Thyroid gland (tissue), 4 donors: ENCODE measurements around the gene OR2H2. TPM values are rescaled to one million over a fixed set of nuclear protein-coding genes. Genes with fewer than 3 reads are reported as not detected.

ENCODE experiments used
- DNase-seq, 2 donors: peaks; one replicate each; pipeline ENCODE4 v3.0.0-alpha.2; 2019
- H3K27ac ChIP-seq, 3 donors: fragments of 200-600 bp; sonication (generic); 1 replicate in 2 of 3; 2 replicates in 1 of 3; pipeline ENCODE4 v1.5.1; 2016 to 2019; ENCODE audit warnings: mild to moderate bottlenecking in 1 of 3, moderate library complexity in 1 of 3
- H3K27me3 ChIP-seq: fragments of 200-600 bp; sonication (generic); one replicate; pipeline ENCODE4 v1.5.1; 2019
- H3K36me3 ChIP-seq, 2 donors: fragments of 200-600 bp; sonication (generic); one replicate each; pipeline ENCODE4 v1.5.1; 2016 to 2019
- H3K4me1 ChIP-seq, 2 donors: fragments of 200-600 bp; sonication (generic); one replicate each; pipeline ENCODE4 v1.5.1; 2017 to 2019
- H3K4me3 ChIP-seq, 3 donors: fragments of 200-600 bp; sonication (generic); replicated peaks in 1 of 3; 1 replicate in 2 of 3; 2 replicates in 1 of 3; pipeline ENCODE4 v1.5.1; 2016; ENCODE audit warnings: mild to moderate bottlenecking in 1 of 3
- H3K9me3 ChIP-seq: fragments of 200-600 bp; sonication (generic); one replicate; pipeline ENCODE4 v1.5.1; 2017
- POLR2A ChIP-seq, 2 donors: fragments of 450-650 bp; IDR thresholded peaks; one replicate each; pipeline ENCODE4 v1.6.1; 2017; ENCODE audit warnings: antibody characterized with exemption in 2 of 2, mild to moderate bottlenecking in 2 of 2, moderate library complexity in 1 of 2
- WGBS, 2 donors: methylation state at CpG; one replicate each; pipeline ENCODE4 v1.1.5; 2017; 5-methylcytosine and 5-hydroxymethylcytosine counted together
- intact Hi-C: fragments of 100-400 bp; cut with DNase I; formaldehyde crosslinking; loops from one replicate; pipeline ENCODE4 v1.15.1; 2023
- total RNA-seq, 4 donors: library from RNA; depleted of rRNA; stranded (reverse); fragments of >200 nt; gene quantifications; one replicate each; pipeline ENCODE4 v1.2.3, GENCODE V29; 2016
- TF ChIP-seq, protein P1 (sequence below), 6 experiments: fragments of 200-600 bp in 3 of 6; fragments of 450-650 bp in 3 of 6; sonication (generic) in 3 of 6; IDR thresholded peaks; one replicate each; pipeline ENCODE4 v1.5.1; 2016 to 2019; ENCODE audit warnings: antibody characterized with exemption in 6 of 6, mild to moderate bottlenecking in 2 of 6, inconsistent platforms in 1 of 6, moderate library complexity in 1 of 6

The OR2H2 gene
- total RNA-seq, 4 donors from 2014 or later = not detected

- TF ChIP-seq, protein P1, sequence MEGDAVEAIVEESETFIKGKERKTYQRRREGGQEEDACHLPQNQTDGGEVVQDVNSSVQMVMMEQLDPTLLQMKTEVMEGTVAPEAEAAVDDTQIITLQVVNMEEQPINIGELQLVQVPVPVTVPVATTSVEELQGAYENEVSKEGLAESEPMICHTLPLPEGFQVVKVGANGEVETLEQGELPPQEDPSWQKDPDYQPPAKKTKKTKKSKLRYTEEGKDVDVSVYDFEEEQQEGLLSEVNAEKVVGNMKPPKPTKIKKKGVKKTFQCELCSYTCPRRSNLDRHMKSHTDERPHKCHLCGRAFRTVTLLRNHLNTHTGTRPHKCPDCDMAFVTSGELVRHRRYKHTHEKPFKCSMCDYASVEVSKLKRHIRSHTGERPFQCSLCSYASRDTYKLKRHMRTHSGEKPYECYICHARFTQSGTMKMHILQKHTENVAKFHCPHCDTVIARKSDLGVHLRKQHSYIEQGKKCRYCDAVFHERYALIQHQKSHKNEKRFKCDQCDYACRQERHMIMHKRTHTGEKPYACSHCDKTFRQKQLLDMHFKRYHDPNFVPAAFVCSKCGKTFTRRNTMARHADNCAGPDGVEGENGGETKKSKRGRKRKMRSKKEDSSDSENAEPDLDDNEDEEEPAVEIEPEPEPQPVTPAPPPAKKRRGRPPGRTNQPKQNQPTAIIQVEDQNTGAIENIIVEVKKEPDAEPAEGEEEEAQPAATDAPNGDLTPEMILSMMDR (IDR thresholded peaks at IDR 0.05) = no peak
- no peak for TF ChIP-seq POLR2A (IDR thresholded peaks at IDR 0.05)
- Histone ChIP-seq H3K9me3 (no peaks in the 10 kb centered on the region), H3K36me3 (no peaks in the 10 kb centered on the region), H3K27ac (no peak overlapping the region), H3K27me3 (no peaks in the 10 kb centered on the region), H3K4me3 (no peak overlapping the region), H3K4me1 (peaks cover 0 to 6% of the 10 kb centered on the region in 2 donors)
- 76 to 82% methylated on average over 2 of the region's 2 CpGs for WGBS, 2 donors
- no peak for DNase-seq
- intact Hi-C loops = no loop called here
Measured at GRCh38 chr6:29591677-29592076, 6.8 kb downstream of the OR2H2 start.

DNA sequence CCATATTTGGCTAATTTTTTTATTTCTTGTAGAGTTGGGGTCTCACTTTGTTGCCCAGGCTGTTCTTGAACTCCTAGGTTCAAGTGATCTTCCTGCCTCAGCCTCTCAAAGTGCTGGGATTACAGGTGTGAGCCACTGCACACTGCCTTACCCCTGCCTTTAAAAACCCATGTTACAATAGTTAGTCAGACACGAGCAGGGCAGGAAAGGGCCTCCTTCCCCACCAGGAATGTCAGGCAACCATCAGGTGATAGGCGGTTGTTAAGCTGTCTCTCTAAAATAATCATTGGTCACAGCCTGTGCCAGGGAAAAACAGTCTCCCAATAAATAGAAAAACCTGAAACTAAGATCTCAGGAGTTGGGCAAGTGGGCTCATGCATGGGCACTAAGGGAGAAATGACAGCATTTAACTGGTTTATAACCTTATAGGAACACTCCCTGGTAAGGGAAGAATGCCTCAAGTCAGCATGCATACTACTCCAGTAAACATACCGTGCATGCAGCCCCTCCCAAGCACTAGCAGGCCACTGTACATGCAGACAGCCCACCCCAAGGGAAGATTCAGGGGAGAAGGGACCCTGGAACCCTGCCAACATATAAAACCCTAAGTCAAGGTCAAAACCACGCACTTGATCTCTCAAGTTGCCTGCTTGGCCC is 8.4 kb downstream of the OR2H2 start:
- Histone ChIP-seq H3K27me3 (no peaks in the 10 kb centered on the region), H3K9me3 (no peaks in the 10 kb centered on the region), H3K4me1 (peaks cover 0 to 6% of the 10 kb centered on the region in 2 donors), H3K4me3 (no peak overlapping the region), H3K36me3 (no peaks in the 10 kb centered on the region), H3K27ac (no peak overlapping the region)
- DNase-seq = no peak
- no peak for TF ChIP-seq POLR2A (IDR thresholded peaks at IDR 0.05)
- TF ChIP-seq, protein P1 (IDR thresholded peaks at IDR 0.05) = no peak
- 25% methylated on average over 3 to 4 of the region's 4 CpGs for WGBS, 2 donors
- intact Hi-C loops = no loop called here

DNA sequence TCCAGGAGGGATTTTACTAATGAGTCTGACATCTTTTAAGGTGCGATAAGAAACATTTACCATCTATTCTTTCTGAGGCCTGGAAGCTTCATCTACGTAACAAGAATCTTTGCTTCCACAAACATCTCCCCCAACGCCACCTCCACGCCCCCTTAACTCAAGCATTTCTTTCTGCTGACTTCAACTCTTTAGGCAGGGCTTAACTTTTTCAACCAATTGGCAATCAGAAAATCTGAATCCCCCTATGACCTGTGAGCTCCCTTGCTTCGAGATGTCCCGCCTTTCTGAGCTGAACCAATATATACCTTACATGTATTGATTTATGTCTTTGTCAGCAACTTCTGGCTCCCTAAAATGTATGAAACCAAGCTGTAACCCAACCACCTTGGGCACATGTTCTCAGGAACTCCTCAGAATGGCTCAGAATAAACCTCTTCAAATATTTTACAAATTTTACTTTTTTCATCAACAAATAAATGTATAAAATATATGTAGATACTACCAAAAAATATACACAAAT is 11.5 kb downstream of the OR2H2 start:
- no peak for DNase-seq
- Histone ChIP-seq H3K9me3 (no peaks in the 10 kb centered on the region), H3K4me1 (peaks cover 0 to 6% of the 10 kb centered on the region in 2 donors), H3K27me3 (no peaks in the 10 kb centered on the region), H3K27ac (no peak overlapping the region), H3K36me3 (no peaks in the 10 kb centered on the region), H3K4me3 (no peak overlapping the region)
- TF ChIP-seq POLR2A (IDR thresholded peaks at IDR 0.05) = no peak
- TF ChIP-seq, protein P1 (IDR thresholded peaks at IDR 0.05) = no peak
- intact Hi-C loops = no loop called here
- 86% methylated on average over 6 of the region's 6 CpGs for WGBS, 2 donors

DNA sequence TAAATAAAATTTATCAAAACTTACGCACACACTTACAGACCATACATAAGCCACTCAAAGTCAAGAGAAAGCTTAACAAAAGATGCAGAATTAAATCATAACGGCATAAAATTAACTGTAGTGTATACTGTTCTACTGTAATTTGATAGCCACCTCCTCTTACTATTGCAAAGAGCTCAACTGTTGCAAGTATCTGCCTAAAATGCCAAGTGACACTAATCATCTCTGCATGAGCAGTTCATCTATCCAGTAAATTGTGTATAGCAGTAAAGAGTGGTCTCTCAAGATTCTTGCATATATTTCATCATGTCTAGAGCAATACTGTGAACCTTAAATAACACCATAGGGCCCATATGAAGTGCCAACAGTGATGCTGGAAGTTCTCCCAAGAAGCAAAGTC is 12.3 kb downstream of the OR2H2 start:
- Histone ChIP-seq H3K36me3 (no peaks in the 10 kb centered on the region), H3K9me3 (no peaks in the 10 kb centered on the region), H3K27ac (no peak overlapping the region), H3K4me3 (no peak overlapping the region), H3K27me3 (no peaks in the 10 kb centered on the region), H3K4me1 (peaks cover 0 to 6% of the 10 kb centered on the region in 2 donors)
- 75 to 90% methylated on average over 2 of the region's 2 CpGs for WGBS, 2 donors
- DNase-seq = no peak
- intact Hi-C loops = no loop called here
- TF ChIP-seq POLR2A (IDR thresholded peaks at IDR 0.05) = no peak
- TF ChIP-seq, protein P1 (IDR thresholded peaks at IDR 0.05) = no peak

GRCh38 chr6:29598172-29598747 is 13.3 kb downstream of the OR2H2 start:
- Histone ChIP-seq H3K27me3 (no peaks in the 10 kb centered on the region), H3K4me1 (peaks cover 0 to 6% of the 10 kb centered on the region in 2 donors), H3K27ac (no peak overlapping the region), H3K4me3 (no peak overlapping the region), H3K36me3 (no peaks in the 10 kb centered on the region), H3K9me3 (no peaks in the 10 kb centered on the region)
- WGBS, 2 donors = 54 to 61% methylated on average over 2 of the region's 2 CpGs
- no peak for TF ChIP-seq POLR2A (IDR thresholded peaks at IDR 0.05)
- TF ChIP-seq, protein P1 (IDR thresholded peaks at IDR 0.05) = no peak
- intact Hi-C loops = no loop called here
- DNase-seq = no peak
